Stomach (tissue), 9 donors: ENCODE results near the gene TAP2. TPM values are rescaled to one million over a fixed set of nuclear protein-coding genes. Genes with fewer than 3 reads are reported as not detected.

ENCODE experiments used
- DNase-seq, 2 donors: peaks; one replicate each; pipeline versions ENCODE4 v3.0.0 to v3.0.0-alpha.2; 2013 to 2019
- H3K27ac ChIP-seq, 5 donors: fragments of 200-600 bp in 4 of 5; sonication (generic) in 4 of 5; one replicate each; pipeline ENCODE4 v1.5.1; 2013 to 2019; ENCODE audit warnings: mild to moderate bottlenecking in 1 of 5, moderate library complexity in 1 of 5
- H3K27me3 ChIP-seq, 3 donors: fragments of 200-600 bp; sonication (generic); one replicate each; pipeline ENCODE4 v1.5.1; 2017 to 2019; ENCODE audit warnings: mixed run types in 1 of 3
- H3K36me3 ChIP-seq, 4 donors: fragments of 200-600 bp; sonication (generic); 1 replicate in 3 of 4; 2 replicates in 1 of 4; pipeline ENCODE4 v1.5.1; 2016 to 2019
- H3K4me1 ChIP-seq, 4 donors: fragments of 200-600 bp; sonication (generic); one replicate each; pipeline ENCODE4 v1.5.1; 2016 to 2019
- H3K4me3 ChIP-seq, 4 donors: fragments of 200-600 bp; sonication (generic) in 3 of 4; one replicate each; pipeline ENCODE4 v1.5.1; 2016 to 2019; ENCODE audit warnings: mild to moderate bottlenecking in 1 of 4
- H3K9me3 ChIP-seq, 4 donors: fragments of 200-600 bp; sonication (generic); one replicate each; pipeline ENCODE4 v1.5.1; 2016 to 2019
- CTCF ChIP-seq, 7 experiments: fragments of 450-650 bp in 4 of 7; fragments of 200-600 bp in 3 of 7; sonication (generic) in 3 of 7; IDR thresholded peaks; one replicate each; pipeline ENCODE4 v1.5.1; 2016 to 2019; ENCODE audit warnings: antibody characterized with exemption in 7 of 7, control low read depth in 2 of 7, mild to moderate bottlenecking in 1 of 7
- EP300 ChIP-seq: sonication (generic); formaldehyde crosslinking; IDR thresholded peaks from one replicate; pipeline ENCODE4 v1.6.1; 2017; ENCODE audit warnings: antibody characterized with exemption
- POLR2A ChIP-seq, 4 donors: fragments of 450-650 bp; IDR thresholded peaks; one replicate each; pipeline ENCODE4 v1.6.1; 2016; ENCODE audit warnings: antibody characterized with exemption in 4 of 4, control low read depth in 2 of 4, mild to moderate bottlenecking in 1 of 4, moderate library complexity in 1 of 4
- POLR2AphosphoS5 ChIP-seq, 3 donors: sonication (generic); formaldehyde crosslinking; IDR thresholded peaks; one replicate each; pipeline ENCODE4 v1.6.1; 2016; ENCODE audit warnings: antibody characterized with exemption in 3 of 3
- WGBS, 5 donors: extraction: QIAGEN DNeasy Blood & Tissue Kit in 3 of 5; methylation state at CpG; one replicate each; pipeline versions ENCODE4 v1.1.5 to v1.1.7; 2013 to 2018; 5-methylcytosine and 5-hydroxymethylcytosine counted together
- intact Hi-C: fragments of 100-400 bp; cut with DNase I; formaldehyde crosslinking; loops from one replicate; pipeline ENCODE4 v1.15.1; 2023; ENCODE audit warnings: low total_unique reads
- polyA plus RNA-seq, 3 donors: library from polyadenylated mRNA; stranded (reverse); fragments of 200-250 nt; gene quantifications; one replicate each; pipeline ENCODE4 v1.2.3, GENCODE V29; 2013
- total RNA-seq, 5 donors: library from RNA; depleted of rRNA; stranded (reverse); fragments of >200 nt; gene quantifications; one replicate each; pipeline versions ENCODE4 v1.1.0 to v1.2.3, GENCODE V29; 2014 to 2016
- donor health status: healthy with polysubstance abuse.
- donor health status: Bipolar disorder and iron deficiency.
- donor health status: healthy.

Gene TAP2
- total and polyA plus RNA-seq, 8 donors, result 1.2 to 449 (median 11.4) TPM

- no peak overlapping the region for H3K27ac ChIP-seq
- peaks cover 0 to 79% (median 0%) of the 10 kb centered on the region in 3 donors for H3K27me3 ChIP-seq
- H3K4me3 ChIP-seq, result no peak overlapping the region
- 36 to 76% (median 69%) methylated on average over 2 of the region's 2 CpGs for WGBS, 5 donors
- H3K9me3 ChIP-seq, result peaks cover 0 to 7% (median 2%) of the 10 kb centered on the region in 4 donors
- DNase-seq, result no peak
- no peak for TF ChIP-seq POLR2AphosphoS5 (IDR thresholded peaks at IDR 0.05)
- no peak for TF ChIP-seq CTCF (IDR thresholded peaks at IDR 0.05)
- TF ChIP-seq EP300, result no peak
- no peak for TF ChIP-seq POLR2A (IDR thresholded peaks at IDR 0.05)
- no peaks in the 10 kb centered on the region for H3K36me3 ChIP-seq
- intact Hi-C loops, result no loop called here
- peaks cover 0 to 12% (median 9%) of the 10 kb centered on the region in 4 donors for H3K4me1 ChIP-seq
These were observed 44.0 kb downstream of the TAP2 start for GRCh38 chr6:32794510-32794909.

- H3K4me3 ChIP-seq, result no peak overlapping the region
- DNase-seq, result no peak
- intact Hi-C loops, result no loop called here
- 40 to 71% (median 62%) methylated on average over 3 of the region's 3 CpGs for WGBS, 5 donors
- H3K36me3 ChIP-seq, result no peaks in the 10 kb centered on the region
- H3K4me1 ChIP-seq, result peaks cover 0 to 12% (median 9%) of the 10 kb centered on the region in 4 donors
- no peaks in the 10 kb centered on the region for H3K9me3 ChIP-seq
- H3K27me3 ChIP-seq, result peaks cover 0 to 65% (median 0%) of the 10 kb centered on the region in 3 donors
- no peak overlapping the region for H3K27ac ChIP-seq
- no peak for TF ChIP-seq POLR2A (IDR thresholded peaks at IDR 0.05)
- TF ChIP-seq CTCF (IDR thresholded peaks at IDR 0.05), result no peak
- no peak for TF ChIP-seq EP300
These were observed 45.6 kb downstream of the TAP2 start for GRCh38 chr6:32792901-32793435.

GRCh38 chr6:32790306-32790705 is 48.2 kb downstream of the TAP2 start:
- Histone ChIP-seq H3K4me3 (no peak overlapping the region), H3K27ac (no peak overlapping the region), H3K36me3 (no peaks in the 10 kb centered on the region), H3K4me1 (no peaks in the 10 kb centered on the region), H3K9me3 (peaks cover 0 to 3% (median 0%) of the 10 kb centered on the region in 4 donors), H3K27me3 (peaks cover 0 to 59% (median 7%) of the 10 kb centered on the region in 3 donors)
- intact Hi-C loops, result no loop called here
- no peak for DNase-seq
- TF ChIP-seq EP300 (no peak), CTCF (IDR thresholded peaks at IDR 0.05) (no peak), POLR2A (IDR thresholded peaks at IDR 0.05) (no peak), POLR2AphosphoS5 (IDR thresholded peaks at IDR 0.05) (no peak)
- 31 to 58% (median 37%) methylated on average over 2 of the region's 2 CpGs for WGBS, 5 donors

Other genes with a start within 250 kb of the TAP2 start
- 10 to 100 TPM in 4 of 5 donors, 1 to 10 TPM in 1; 4.1 to 47.1 (median 25.3) TPM for gene HLA-DRB1, start 248.9 kb downstream of the TAP2 start, total RNA-seq
- gene HLA-DRB1, start 248.9 kb downstream of the TAP2 start, polyA plus RNA-seq, result 100 to 1,000 TPM in 1 of 3 donors, 10 to 100 TPM in 2; 23.0 to 111 (median 23.1) TPM
- gene HLA-DQA1, start 201.3 kb downstream of the TAP2 start, total RNA-seq, result 1 to 10 TPM in 2 of 5 donors, not detected in 3; 1.1 to 6.4 TPM
- 10 to 100 TPM in 2 of 3 donors, 1 to 10 TPM in 1; 5.0 to 16.2 (median 12.5) TPM for gene HLA-DQA1, start 201.3 kb downstream of the TAP2 start, polyA plus RNA-seq
- 10 to 100 TPM in 1 of 5 donors, 1 to 10 TPM in 2, not detected in 2; 2.0 to 16.8 (median 4.5) TPM for gene HLA-DQB1, start 172.1 kb downstream of the TAP2 start, total RNA-seq
- gene HLA-DQB1, start 172.1 kb downstream of the TAP2 start, polyA plus RNA-seq, result 10 to 100 TPM; 26.0 to 94.5 (median 31.8) TPM
- 1 to 10 TPM in 1 of 5 donors, not detected in 4; 3.3 TPM for gene HLA-DQA2, start 97.3 kb downstream of the TAP2 start, total RNA-seq
- under 1 TPM in 1 of 3 donors, not detected in 2; 0.23 TPM for gene HLA-DQA2, start 97.3 kb downstream of the TAP2 start, polyA plus RNA-seq
- gene HLA-DQB2, start 75.2 kb downstream of the TAP2 start, total RNA-seq, result 1 to 10 TPM in 2 of 5 donors, not detected in 3; 1.1 to 4.9 TPM
- gene HLA-DQB2, start 75.2 kb downstream of the TAP2 start, polyA plus RNA-seq, result 1 to 10 TPM in 1 of 3 donors, not detected in 2; 1.6 TPM
- 10 to 100 TPM in 1 of 5 donors, 1 to 10 TPM in 2, not detected in 2; 1.3 to 62.9 (median 2.9) TPM for gene HLA-DOB, start 21.7 kb downstream of the TAP2 start, total RNA-seq
- 1 to 10 TPM in 2 of 3 donors, under 1 TPM in 1; 0.81 to 5.0 (median 1.2) TPM for gene HLA-DOB, start 21.7 kb downstream of the TAP2 start, polyA plus RNA-seq
- 10 to 100 TPM in 3 of 5 donors, 1 to 10 TPM in 2; 2.7 to 32.1 (median 16.7) TPM for gene PSMB8, start 5.3 kb upstream of the TAP2 start, total RNA-seq
- 100 to 1,000 TPM in 2 of 3 donors, 10 to 100 TPM in 1; 88.6 to 177 (median 124) TPM for gene PSMB8, start 5.3 kb upstream of the TAP2 start, polyA plus RNA-seq
- 10 to 100 TPM; 16.0 to 54.7 (median 29.6) TPM for gene TAP1, start 15.0 kb upstream of the TAP2 start, total RNA-seq
- 100 to 1,000 TPM in 1 of 3 donors, 10 to 100 TPM in 2; 10.8 to 117 (median 15.5) TPM for gene TAP1, start 15.0 kb upstream of the TAP2 start, polyA plus RNA-seq
- 10 to 100 TPM in 1 of 5 donors, 1 to 10 TPM in 4; 5.4 to 18.7 (median 6.8) TPM for gene PSMB9, start 15.5 kb upstream of the TAP2 start, total RNA-seq
- 100 to 1,000 TPM in 1 of 3 donors, 10 to 100 TPM in 2; 33.2 to 107 (median 91.6) TPM for gene PSMB9, start 15.5 kb upstream of the TAP2 start, polyA plus RNA-seq
- 10 to 100 TPM in 2 of 5 donors, 1 to 10 TPM in 2, not detected in 1; 7.6 to 27.1 (median 13.4) TPM for gene HLA-DMB, start 102.3 kb upstream of the TAP2 start, total RNA-seq
- gene HLA-DMB, start 102.3 kb upstream of the TAP2 start, polyA plus RNA-seq, result 10 to 100 TPM in 2 of 3 donors, 1 to 10 TPM in 1; 8.1 to 25.3 (median 11.8) TPM
- gene HLA-DMA, start 114.4 kb upstream of the TAP2 start, total RNA-seq, result 100 to 1,000 TPM in 1 of 5 donors, 10 to 100 TPM in 2, 1 to 10 TPM in 1, under 1 TPM in 1; 0.87 to 129 (median 34.4) TPM
- gene HLA-DMA, start 114.4 kb upstream of the TAP2 start, polyA plus RNA-seq, result 10 to 100 TPM; 15.1 to 93.2 (median 30.0) TPM
- 100 to 1,000 TPM; 111 to 538 (median 190) TPM for gene BRD2, start 129.9 kb upstream of the TAP2 start, total RNA-seq
- gene BRD2, start 129.9 kb upstream of the TAP2 start, polyA plus RNA-seq, result 10 to 100 TPM; 70.7 to 78.7 (median 74.4) TPM
- gene HLA-DOA, start 170.9 kb upstream of the TAP2 start, total RNA-seq, result 1 to 10 TPM in 2 of 5 donors, under 1 TPM in 2, not detected in 1; 0.45 to 3.9 (median 1.9) TPM
- gene HLA-DOA, start 170.9 kb upstream of the TAP2 start, polyA plus RNA-seq, result 1 to 10 TPM in 1 of 3 donors, under 1 TPM in 2; 0.62 to 2.1 (median 0.92) TPM
- gene HLA-DPA1, start 234.9 kb upstream of the TAP2 start, total RNA-seq, result 100 to 1,000 TPM in 1 of 5 donors, 10 to 100 TPM in 3, under 1 TPM in 1; 0.29 to 171 (median 39.7) TPM
- gene HLA-DPA1, start 234.9 kb upstream of the TAP2 start, polyA plus RNA-seq, result 10 to 100 TPM; 14.3 to 34.1 (median 23.3) TPM
- 10 to 100 TPM in 4 of 5 donors, not detected in 1; 10.7 to 46.6 (median 31.9) TPM for gene HLA-DPB1, start 237.3 kb upstream of the TAP2 start, total RNA-seq
- 10 to 100 TPM; 48.3 to 62.2 (median 51.1) TPM for gene HLA-DPB1, start 237.3 kb upstream of the TAP2 start, polyA plus RNA-seq